Osteoblast (primary cell): ENCODE data around the gene ANTXRL. TPM values are rescaled to one million over a fixed set of nuclear protein-coding genes. Genes with fewer than 3 reads are reported as not detected.
"Not testable (repeated sequence)": the region's sequence is repeated elsewhere in the genome, so short reads cannot be mapped to it uniquely, and the experiment has no call there.

Source experiments
- DNase-seq: peaks from one replicate; pipeline ENCODE4 v3.0.0; 2011; ENCODE audit warnings: low spot score, mixed read lengths; ENCODE audit not compliant: insufficient read length; ENCODE audit errors: missing footprints
- H2AFZ ChIP-seq: 2 replicates; pipeline ENCODE4 v1.6.0; 2011; ENCODE audit warnings: mild to moderate bottlenecking, low read length
- H3K27ac ChIP-seq: 2 replicates; pipeline ENCODE4 v1.5.1; 2011; ENCODE audit warnings: mild to moderate bottlenecking, low read depth, low read length, moderate library complexity
- H3K27me3 ChIP-seq: 2 replicates; pipeline ENCODE4 v1.6.0; 2012; ENCODE audit warnings: mild to moderate bottlenecking, control low read depth, inconsistent platforms, low read length, moderate library complexity; ENCODE audit not compliant: insufficient read depth
- H3K36me3 ChIP-seq: 2 replicates; pipeline ENCODE4 v1.5.1; 2011; ENCODE audit warnings: mild to moderate bottlenecking, low read length, control low read depth, moderate library complexity; ENCODE audit not compliant: insufficient read depth
- H3K4me1 ChIP-seq: 2 replicates; pipeline ENCODE4 v1.5.1; 2011; ENCODE audit warnings: mild to moderate bottlenecking, low read length, control low read depth, moderate library complexity; ENCODE audit not compliant: insufficient read depth
- H3K4me2 ChIP-seq: 2 replicates; pipeline ENCODE4 v1.6.0; 2011; ENCODE audit warnings: mild to moderate bottlenecking, low read length; ENCODE audit not compliant: insufficient read depth
- H3K4me3 ChIP-seq: fragments of 200-600 bp; sonication (generic); 3 replicates; pipeline ENCODE4 v1.5.1; 2012; ENCODE audit warnings: mild to moderate bottlenecking, low read length, inconsistent platforms; ENCODE audit not compliant: insufficient read depth
- H3K79me2 ChIP-seq: 2 replicates; pipeline ENCODE4 v1.6.0; 2012; ENCODE audit warnings: mild to moderate bottlenecking, low read length, control low read depth, inconsistent platforms; ENCODE audit not compliant: insufficient read depth
- H3K9me3 ChIP-seq: 2 replicates; pipeline ENCODE4 v1.5.1; 2011; ENCODE audit warnings: low read depth, low read length, control low read depth
- H4K20me1 ChIP-seq: 2 replicates; pipeline ENCODE4 v1.6.0; 2012; ENCODE audit warnings: mild to moderate bottlenecking, low read length, control low read depth; ENCODE audit not compliant: insufficient read depth
- total RNA-seq: library from RNA; depleted of rRNA; stranded (reverse); fragments of >200 nt; gene quantifications from 2 replicates; pipeline ENCODE4 v1.2.3, GENCODE V29; 2012
- TF ChIP-seq, protein P1 (sequence below): IDR thresholded peaks from 2 replicates; pipeline ENCODE4 v1.5.1; 2011; ENCODE audit warnings: mild to moderate bottlenecking, low read depth, low read length, moderate library complexity; ENCODE audit errors: extremely low read depth

ANTXRL gene
- total RNA-seq, 1 donor = not detected

DNA sequence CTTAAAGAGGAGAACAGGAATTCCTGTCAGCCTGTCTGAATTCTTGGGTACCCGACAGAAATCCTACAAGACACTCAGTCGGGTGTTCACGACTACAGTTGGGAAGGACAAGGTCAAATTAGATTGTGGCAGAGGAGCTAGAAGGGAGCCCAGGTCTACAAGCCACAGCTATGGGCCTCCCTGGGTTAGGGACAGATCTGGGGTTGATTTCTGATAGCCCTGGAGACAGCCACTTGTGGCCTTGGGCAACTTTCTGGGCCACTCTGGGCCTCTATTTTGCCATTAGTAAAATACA, 39.7 kb upstream of the ANTXRL start:
- TF ChIP-seq, protein P1, sequence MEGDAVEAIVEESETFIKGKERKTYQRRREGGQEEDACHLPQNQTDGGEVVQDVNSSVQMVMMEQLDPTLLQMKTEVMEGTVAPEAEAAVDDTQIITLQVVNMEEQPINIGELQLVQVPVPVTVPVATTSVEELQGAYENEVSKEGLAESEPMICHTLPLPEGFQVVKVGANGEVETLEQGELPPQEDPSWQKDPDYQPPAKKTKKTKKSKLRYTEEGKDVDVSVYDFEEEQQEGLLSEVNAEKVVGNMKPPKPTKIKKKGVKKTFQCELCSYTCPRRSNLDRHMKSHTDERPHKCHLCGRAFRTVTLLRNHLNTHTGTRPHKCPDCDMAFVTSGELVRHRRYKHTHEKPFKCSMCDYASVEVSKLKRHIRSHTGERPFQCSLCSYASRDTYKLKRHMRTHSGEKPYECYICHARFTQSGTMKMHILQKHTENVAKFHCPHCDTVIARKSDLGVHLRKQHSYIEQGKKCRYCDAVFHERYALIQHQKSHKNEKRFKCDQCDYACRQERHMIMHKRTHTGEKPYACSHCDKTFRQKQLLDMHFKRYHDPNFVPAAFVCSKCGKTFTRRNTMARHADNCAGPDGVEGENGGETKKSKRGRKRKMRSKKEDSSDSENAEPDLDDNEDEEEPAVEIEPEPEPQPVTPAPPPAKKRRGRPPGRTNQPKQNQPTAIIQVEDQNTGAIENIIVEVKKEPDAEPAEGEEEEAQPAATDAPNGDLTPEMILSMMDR = no peak

DNA sequence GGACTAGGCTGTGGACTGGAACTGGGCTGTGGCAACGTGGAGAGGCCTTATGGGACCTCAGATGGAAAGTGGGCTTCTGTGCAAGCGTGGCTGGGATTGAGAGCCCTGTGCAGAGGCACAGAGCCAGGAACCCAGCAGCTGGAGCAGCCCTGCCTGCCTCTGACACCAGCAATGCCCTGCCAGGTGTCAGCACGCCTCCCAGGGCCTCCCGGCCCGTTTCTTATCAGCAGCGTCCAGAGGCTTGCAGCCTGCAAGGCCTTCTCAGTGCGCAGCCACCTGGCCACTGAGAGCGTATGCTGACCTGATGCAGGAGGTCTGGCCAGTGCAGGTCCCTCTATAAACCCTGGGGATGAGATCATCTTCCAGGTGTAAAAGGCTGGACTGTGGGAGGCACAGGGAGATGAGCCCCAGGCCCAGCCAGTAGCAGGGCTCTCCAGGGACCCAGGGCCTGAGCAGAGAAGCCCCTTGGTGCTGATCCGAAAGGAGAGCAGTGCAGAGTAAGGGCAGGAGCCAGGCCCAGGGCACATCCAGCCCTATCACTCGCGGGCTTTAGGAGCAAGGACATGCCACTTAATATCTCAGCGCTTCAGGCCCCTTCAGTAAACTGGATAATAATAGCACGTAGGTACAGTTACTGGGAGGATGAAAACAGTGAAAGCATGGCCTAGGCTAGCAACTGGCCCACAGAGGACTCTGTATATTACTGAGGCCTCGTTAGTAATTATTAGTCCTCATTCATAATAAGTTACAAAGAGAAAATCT, 38.8 kb upstream of the ANTXRL start:
- Histone ChIP-seq H4K20me1 (no peaks in the 10 kb centered on the region), H3K4me1 (no peaks in the 10 kb centered on the region), H3K27me3 (peaks cover 6% of the 10 kb centered on the region), H3K4me3 (no peak overlapping the region), H3K79me2 (no peaks in the 10 kb centered on the region), H3K36me3 (no peaks in the 10 kb centered on the region), H3K9me3 (no peaks in the 10 kb centered on the region), H2AFZ (no peak overlapping the region), H3K27ac (no peak overlapping the region), H3K4me2 (no peak overlapping the region)
- TF ChIP-seq, protein P1 = no peak
- no peak for DNase-seq

More for the DNA sequence above, 39.7 kb upstream of the ANTXRL start:
- Histone ChIP-seq H4K20me1 (no peaks in the 10 kb centered on the region), H3K27ac (no peak overlapping the region), H3K4me3 (no peak overlapping the region), H3K4me2 (no peak overlapping the region), H3K9me3 (no peaks in the 10 kb centered on the region), H3K36me3 (no peaks in the 10 kb centered on the region), H3K27me3 (peaks cover 6% of the 10 kb centered on the region), H3K4me1 (no peaks in the 10 kb centered on the region), H2AFZ (no peak overlapping the region), H3K79me2 (no peaks in the 10 kb centered on the region)
- DNase-seq = no peak

DNA sequence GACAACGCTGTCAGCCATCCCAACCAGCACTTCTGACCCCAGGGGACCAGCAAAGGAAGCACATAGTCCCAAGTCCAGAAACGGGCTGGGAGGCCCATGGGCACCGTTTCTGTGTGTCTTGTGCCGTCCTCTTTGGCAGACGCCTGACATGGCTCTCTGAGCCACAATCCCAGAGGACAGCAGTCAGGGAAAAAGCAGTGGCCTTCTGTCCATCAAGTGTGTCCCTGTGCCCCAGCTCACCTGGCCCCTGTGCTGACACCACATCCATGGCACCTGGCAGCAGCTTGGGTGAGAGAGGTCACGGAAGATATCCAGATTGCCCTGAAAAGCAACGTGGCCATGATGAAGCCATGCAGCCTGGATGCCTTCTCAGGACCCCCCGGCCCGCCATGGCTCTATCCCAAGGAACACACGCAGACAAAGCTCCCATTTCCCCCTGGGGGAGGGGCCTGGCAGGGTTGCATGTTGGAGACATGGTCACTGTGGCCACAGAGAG, 38.1 kb upstream of the ANTXRL start:
- DNase-seq = no peak
- no peak overlapping the region for H3K27ac ChIP-seq
- peaks cover 4% of the 10 kb centered on the region for H3K27me3 ChIP-seq
- no peak overlapping the region for H3K4me3 ChIP-seq
- H3K36me3 ChIP-seq = no peaks in the 10 kb centered on the region
- no peak overlapping the region for H2AFZ ChIP-seq
- H3K9me3 ChIP-seq = no peaks in the 10 kb centered on the region
- no peaks in the 10 kb centered on the region for H3K79me2 ChIP-seq
- H3K4me1 ChIP-seq = no peaks in the 10 kb centered on the region
- TF ChIP-seq, protein P1 = no peak
- H3K4me2 ChIP-seq = no peak overlapping the region
- no peaks in the 10 kb centered on the region for H4K20me1 ChIP-seq

DNA sequence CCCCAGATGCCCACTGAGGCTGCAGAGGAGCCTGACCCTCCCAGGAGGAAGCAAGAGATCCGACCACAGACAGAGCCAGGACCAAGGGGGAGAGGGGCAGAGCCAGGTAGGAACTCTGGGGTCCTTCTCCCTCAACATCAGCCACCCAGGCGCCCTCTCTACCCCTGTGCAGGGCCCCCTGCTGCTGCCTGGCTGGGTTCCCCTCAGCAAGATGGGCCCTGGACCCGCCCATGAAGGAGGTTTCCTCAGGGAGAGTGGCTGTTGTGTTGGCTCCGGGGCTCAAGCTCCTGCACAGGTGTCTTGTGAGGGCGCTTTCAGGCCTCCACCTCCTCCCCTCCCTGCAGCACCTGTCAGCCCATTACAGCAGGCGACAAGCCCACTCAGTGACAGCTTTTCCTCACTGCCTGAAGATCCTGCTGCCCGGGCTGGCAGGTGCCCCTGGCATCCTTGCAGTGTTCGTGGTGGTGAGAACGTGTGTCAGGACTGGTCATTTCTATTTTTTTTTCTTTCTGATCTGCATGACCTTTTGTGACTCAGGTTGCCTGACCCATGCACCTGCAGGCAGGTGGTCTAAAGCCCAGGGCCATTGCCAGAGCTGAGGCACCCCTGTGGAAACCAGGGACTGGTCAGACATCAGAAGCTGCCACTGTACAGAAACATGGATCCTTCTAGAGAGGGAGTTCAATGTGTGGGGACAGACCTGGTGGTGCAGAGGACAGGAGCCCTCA, 37.0 kb upstream of the ANTXRL start:
- H3K27ac ChIP-seq, H3K36me3 ChIP-seq, H3K9me3 ChIP-seq, H3K27me3 ChIP-seq, H3K4me2 ChIP-seq, DNase-seq, H2AFZ ChIP-seq, H3K79me2 ChIP-seq, H4K20me1 ChIP-seq, H3K4me1 ChIP-seq, H3K4me3 ChIP-seq: not testable (repeated sequence)
